ENCODE data around the gene ZBTB43. TPM values are rescaled to one million over a fixed set of nuclear protein-coding genes. Genes with fewer than 3 reads are reported as not detected.
A peak's percentile ranks its signal among the peaks of the same experiment; 100 is the strongest.
"Not testable (repeated sequence)": the region's sequence is repeated elsewhere in the genome, so short reads cannot be mapped to it uniquely, and the experiment has no call there.

ZBTB43 gene
- total RNA-seq, 1 donor from 2014 or later, result 20.3 TPM

DNA sequence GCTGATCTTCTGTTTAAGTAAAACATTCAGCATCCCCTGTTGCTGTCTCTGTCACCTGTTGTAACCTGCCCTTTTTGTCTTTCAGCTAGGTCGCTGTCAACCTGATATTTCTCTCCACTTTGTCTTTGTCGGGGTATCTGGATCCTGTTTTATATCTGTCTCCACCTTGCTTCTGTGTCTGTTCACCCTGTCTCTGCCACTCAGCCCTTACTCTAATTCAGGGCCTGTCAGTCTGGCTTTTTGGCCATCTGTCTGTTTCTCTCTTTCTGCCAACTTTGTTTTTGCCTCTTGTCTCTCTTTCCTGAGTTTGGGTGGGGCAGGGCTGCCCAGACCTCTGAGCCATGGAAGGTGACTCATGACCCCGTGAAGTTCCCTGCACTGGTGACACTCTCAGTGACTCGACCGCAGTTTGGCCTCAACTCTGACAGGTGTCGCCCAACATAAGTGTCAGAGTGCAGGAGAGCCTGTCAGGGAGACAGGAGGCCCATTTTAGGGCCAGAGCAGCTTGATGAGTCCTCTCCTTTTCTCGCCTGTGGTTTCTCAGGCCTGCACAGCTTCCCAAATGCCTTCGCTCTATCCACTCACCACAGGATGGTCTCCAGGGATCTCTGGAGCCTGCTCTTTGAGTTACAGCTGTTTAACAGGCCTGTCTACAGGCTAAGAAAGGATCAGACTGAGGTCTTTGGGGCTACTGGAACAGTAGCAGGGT, 868 bp downstream of the ZBTB43 start:
- TF ChIP-seq CTCF (IDR thresholded peaks at IDR 0.05), result no peak
- ChIA-PET CTCF (interaction anchor here (1.1 to 1.5 kb wide), 3 partner anchors 24 to 100 kb away, joined by 3 to 6 read pairs (median 4); partner anchors contain the start of gene ZBTB34), POLR2A (interaction anchor here (0.6 to 2.0 kb wide), 10 partner anchors 24 to 1564 kb away, joined by 3 to 25 read pairs (median 5); partner anchors contain the start of genes GAPVD1, HSPA5, LRSAM1 and RALGPS1)
- no peaks in the 10 kb centered on the region for H3K9me3 Mint-ChIP-seq
- peaks cover 31% of the 10 kb centered on the region for H3K4me1 Mint-ChIP-seq
- intact Hi-C loops (cut with micrococcal nuclease), result loop anchor here (1.0 to 10.0 kb wide), 4 partner anchors 55 to 1561 kb away; partner anchors contain the start of genes HSPA5, RALGPS1 and ZBTB34
- H3K27ac Mint-ChIP-seq, result peak overlapping the region; percentile 96
- peak; percentile 75 for ATAC-seq (ENCODE audit: low read depth)
- peak; percentile 39 for DNase-seq
- peaks cover 26% of the 10 kb centered on the region for H3K36me3 Mint-ChIP-seq (ENCODE audit: low read depth)
- H3K27me3 Mint-ChIP-seq, result no peaks in the 10 kb centered on the region
- H3K4me3 Mint-ChIP-seq, result peak overlapping the region; percentile 92

DNA sequence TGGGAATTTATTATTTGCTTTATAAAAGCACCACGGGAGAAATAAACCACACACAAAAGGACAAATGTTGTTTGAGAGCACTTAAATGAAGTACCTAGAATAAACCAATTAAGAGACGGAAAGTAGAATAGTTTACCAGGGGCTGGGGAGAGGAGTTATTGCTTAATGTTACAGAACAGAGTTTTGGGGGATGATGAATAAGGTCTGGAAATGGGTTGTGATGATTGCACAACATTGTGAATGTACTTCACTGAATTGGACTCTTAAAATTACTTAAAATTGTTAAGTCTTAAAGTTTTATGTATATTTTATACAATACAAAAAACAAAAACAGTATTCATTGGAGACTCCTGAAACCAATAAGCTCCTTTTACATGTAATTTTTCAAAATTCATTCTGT, 1.5 kb downstream of the ZBTB43 start:
- H3K36me3 Mint-ChIP-seq (ENCODE audit: low read depth), result peaks cover 29% of the 10 kb centered on the region
- POLR2A ChIA-PET, result interaction anchor here (0.6 to 1.7 kb wide), 3 partner anchors 24 to 645 kb away, joined by 3 to 5 read pairs (median 5); partner anchors contain the start of genes LRSAM1 and RPL12
- DNase-seq (no peak), ATAC-seq (ENCODE audit: low read depth) (no peak)
- no peak for TF ChIP-seq CTCF (IDR thresholded peaks at IDR 0.05)
- H3K27ac Mint-ChIP-seq, result peak overlapping the region; percentile 96
- CTCF ChIA-PET, result no interaction called here
- peaks cover 31% of the 10 kb centered on the region for H3K4me1 Mint-ChIP-seq
- peak overlapping the region; percentile 92 for H3K4me3 Mint-ChIP-seq
- intact Hi-C loops (cut with micrococcal nuclease), result loop anchor here (10.0 kb wide), 1 partner anchor 1562 kb away; the partner anchor contains the start of gene HSPA5
- no peaks in the 10 kb centered on the region for H3K9me3 Mint-ChIP-seq
- H3K27me3 Mint-ChIP-seq, result no peaks in the 10 kb centered on the region

DNA sequence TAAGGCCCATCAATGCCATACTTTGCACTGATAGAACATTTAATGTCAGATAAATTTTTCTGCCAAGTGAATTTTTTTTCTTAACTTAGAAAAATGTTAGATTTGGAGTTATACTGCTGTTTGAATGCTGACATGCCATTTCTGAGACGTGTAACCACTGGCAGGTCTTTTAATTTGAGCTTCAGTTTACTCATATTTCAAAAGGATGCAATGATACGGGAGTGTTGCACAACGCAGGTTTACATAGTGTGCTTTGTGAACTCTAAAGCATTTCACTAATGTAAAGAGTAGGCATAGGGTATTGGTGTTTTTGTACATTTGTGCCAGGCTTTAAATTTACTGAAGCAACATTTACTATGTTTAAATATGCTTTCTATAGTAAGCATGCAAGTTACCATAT, 4.2 kb downstream of the ZBTB43 start:
- no peak overlapping the region for H3K27ac Mint-ChIP-seq
- H3K4me3 Mint-ChIP-seq, result no peak overlapping the region
- ChIA-PET CTCF (interaction anchor here (1.6 kb wide), 1 partner anchor 103 kb away, joined by 4 read pairs; no protein-coding TSS in a partner anchor), POLR2A (no interaction called here)
- intact Hi-C loops (cut with micrococcal nuclease), result loop anchor here (10.0 kb wide), 1 partner anchor 1564 kb away; the partner anchor contains the start of gene HSPA5
- peaks cover 54% of the 10 kb centered on the region for H3K36me3 Mint-ChIP-seq (ENCODE audit: low read depth)
- DNase-seq (no peak), ATAC-seq (ENCODE audit: low read depth) (no peak)
- H3K9me3 Mint-ChIP-seq, result no peaks in the 10 kb centered on the region
- no peak for TF ChIP-seq CTCF (IDR thresholded peaks at IDR 0.05)
- peaks cover 35% of the 10 kb centered on the region for H3K4me1 Mint-ChIP-seq
- H3K27me3 Mint-ChIP-seq, result no peaks in the 10 kb centered on the region

DNA sequence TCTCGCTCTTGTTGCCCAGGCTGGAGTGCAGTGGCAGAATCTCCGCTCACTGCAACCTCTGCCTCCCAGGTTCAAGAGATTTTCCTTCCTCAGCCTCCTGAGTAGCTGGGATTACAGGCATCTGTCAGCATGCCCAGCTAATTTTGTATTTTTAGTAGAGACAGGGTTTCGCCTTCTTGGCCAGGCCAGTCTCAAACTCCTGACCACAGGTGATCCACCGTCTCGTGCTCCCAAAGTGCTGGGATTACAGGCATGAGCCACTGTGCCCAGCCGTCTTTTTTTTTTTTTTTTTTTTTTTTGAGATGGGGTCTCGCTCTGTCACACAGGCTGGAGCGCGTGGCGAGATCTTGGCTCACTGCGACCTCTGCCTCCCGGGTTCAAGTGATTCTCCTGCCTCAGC, 5.4 kb downstream of the ZBTB43 start:
- H3K27ac Mint-ChIP-seq; H3K4me3 Mint-ChIP-seq; intact Hi-C loops (cut with micrococcal nuclease); POLR2A ChIA-PET; H3K27me3 Mint-ChIP-seq; ATAC-seq (ENCODE audit: low read depth); DNase-seq; CTCF ChIA-PET; H3K9me3 Mint-ChIP-seq: not testable (repeated sequence)
- Mint-ChIP-seq H3K36me3 (ENCODE audit: low read depth) (peaks cover 58% of the 10 kb centered on the region), H3K4me1 (peaks cover 29% of the 10 kb centered on the region)

DNA sequence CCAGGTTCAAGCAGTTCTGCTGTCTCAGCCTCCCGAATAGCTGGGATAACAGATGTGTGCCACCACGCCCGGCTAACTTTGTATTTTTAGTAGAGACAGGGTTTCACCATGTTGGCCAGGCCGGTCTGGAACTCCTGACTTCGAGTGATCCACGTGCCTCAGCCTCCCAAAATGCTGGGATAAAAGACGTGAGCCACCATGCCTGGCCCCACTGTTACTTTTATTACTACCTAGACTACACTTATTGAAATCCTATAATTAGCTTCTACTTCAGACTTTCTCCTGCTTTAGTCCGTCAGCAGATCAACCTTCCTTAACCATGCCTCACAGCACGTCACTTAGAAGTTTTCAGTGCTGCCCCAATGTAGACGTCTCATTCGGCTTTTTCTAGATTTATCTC, 8.2 kb downstream of the ZBTB43 start:
- TF ChIP-seq CTCF (IDR thresholded peaks at IDR 0.05), result no peak
- Mint-ChIP-seq H3K27me3 (no peaks in the 10 kb centered on the region), H3K36me3 (ENCODE audit: low read depth) (peaks cover 74% of the 10 kb centered on the region), H3K4me3 (no peak overlapping the region), H3K4me1 (peaks cover 6% of the 10 kb centered on the region), H3K9me3 (peaks cover 16% of the 10 kb centered on the region), H3K27ac (no peak overlapping the region)
- DNase-seq (no peak), ATAC-seq (ENCODE audit: low read depth) (no peak)
- ChIA-PET POLR2A (no interaction called here), CTCF (no interaction called here)
- intact Hi-C loops (cut with micrococcal nuclease), result no loop called here

Data from activated B cell treated with CpG ODN at 0.5 μM for 24 hours (primary cell).